ENCODE results near the gene ANKRD40CL. TPM values are rescaled to one million over a fixed set of nuclear protein-coding genes. Genes with fewer than 3 reads are reported as not detected.
"Not testable (repeated sequence)": the region's sequence is repeated elsewhere in the genome, so short reads cannot be mapped to it uniquely, and the experiment has no call there.

Gene ANKRD40CL, protein sequence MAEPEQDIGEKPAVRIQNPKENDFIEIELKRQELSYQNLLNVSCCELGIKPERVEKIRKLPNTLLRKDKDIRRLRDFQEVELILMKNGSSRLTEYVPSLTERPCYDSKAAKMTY
- under 1 TPM in 5 of 10 donors, not detected in 5; 0.18 to 0.36 (median 0.25) TPM for polyA plus RNA-seq (ENCODE audit: insufficient read length in 10 of 10)
- long read RNA-seq, donor 1 = 0 reads
- long read RNA-seq, donor 2 = 0 reads
- long read RNA-seq, donor 3 = 0 reads
- long read RNA-seq, donor 4 = 0 reads
- long read RNA-seq, donor 5 = 0 reads
- long read RNA-seq, donor 6 = 0 reads
- long read RNA-seq, donor 7 = 0 reads
- long read RNA-seq, donor 8 = 0 reads
- long read RNA-seq, donor 9 = 0 reads

DNA sequence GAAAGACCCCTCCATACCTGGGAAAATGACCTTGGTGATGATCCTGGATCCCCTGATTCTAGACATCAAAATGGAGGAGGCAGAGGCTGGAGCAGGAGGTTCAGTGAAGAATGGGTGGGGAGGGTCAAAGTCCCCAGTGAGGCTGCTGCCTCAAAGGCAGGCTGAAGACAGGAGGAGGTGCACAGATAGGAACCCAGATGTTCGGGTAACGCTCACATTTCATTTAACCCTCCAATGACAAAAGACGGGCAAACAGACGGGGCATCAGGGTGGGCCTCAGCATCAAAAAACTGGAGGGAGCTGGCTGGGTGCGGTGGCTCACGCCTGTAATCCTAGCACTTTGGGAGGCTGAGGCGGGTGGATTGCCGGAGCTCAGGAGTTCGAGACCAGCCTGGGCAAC lies at the start of gene ANKRD40CL:
ANKRD40CL (minus strand) TSS at position 73 of the 400 bp plus-strand sequence. CDS start 605 bp downstream, outside the sequence.
- DNase-seq = no peak

DNA sequence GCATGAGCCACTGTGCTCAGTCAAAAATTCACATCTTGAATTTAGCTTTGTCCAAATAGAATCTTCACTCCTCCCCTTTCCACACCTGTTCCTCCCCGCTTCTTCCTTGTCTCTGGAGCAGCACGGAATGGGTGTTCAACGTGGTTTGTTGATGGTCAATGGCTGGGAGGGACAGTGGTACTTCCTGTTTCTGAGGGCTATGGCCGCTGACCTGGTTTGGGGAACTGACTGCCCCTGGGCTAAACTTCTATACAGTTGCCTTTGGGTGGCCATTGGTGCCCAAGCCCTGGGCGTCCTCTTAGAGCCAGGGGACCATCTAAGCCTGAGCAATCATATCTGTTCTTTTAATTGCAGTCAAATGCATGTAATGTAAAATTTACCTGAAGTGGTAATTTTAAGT lies 49.0 kb upstream of the ANKRD40CL start:
- no peak for DNase-seq

DNA sequence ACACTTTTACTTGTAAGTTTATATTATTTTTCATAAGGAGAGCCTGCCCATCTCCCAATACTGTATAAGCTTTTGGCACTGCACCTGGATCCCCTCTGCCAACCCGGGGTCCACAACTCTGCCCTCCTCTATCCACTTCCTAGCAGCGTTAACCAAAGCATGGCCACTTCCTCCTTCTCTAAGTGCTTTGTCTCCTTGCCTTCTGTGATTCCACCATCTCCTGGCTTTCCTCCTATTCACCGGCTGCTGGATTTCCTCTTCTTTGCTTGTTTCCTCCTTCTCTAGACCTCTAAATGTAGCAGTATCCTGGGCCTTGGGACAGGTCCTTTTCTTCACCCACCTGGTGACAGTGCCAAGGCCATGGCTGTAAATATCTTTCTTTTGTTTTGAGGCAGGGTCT lies 48.1 kb upstream of the ANKRD40CL start:
- no peak for DNase-seq

DNA sequence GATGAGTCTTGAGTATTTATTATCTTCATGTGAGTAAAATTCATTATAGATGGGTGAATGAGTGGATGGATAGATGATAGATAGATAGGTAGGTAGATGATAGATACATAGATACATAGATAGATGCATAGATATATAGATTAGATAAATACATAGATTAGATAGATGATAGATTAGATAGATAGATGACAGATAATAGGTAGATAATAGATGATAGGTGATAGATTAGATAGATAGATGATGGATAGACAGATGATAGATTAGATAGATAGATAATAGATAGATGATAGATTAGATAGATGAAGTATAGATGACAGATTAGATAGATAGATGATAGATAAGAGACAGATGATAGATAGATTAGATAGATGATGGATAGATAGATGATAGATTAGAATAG lies 46.3 kb upstream of the ANKRD40CL start:
- no peak for DNase-seq

DNA sequence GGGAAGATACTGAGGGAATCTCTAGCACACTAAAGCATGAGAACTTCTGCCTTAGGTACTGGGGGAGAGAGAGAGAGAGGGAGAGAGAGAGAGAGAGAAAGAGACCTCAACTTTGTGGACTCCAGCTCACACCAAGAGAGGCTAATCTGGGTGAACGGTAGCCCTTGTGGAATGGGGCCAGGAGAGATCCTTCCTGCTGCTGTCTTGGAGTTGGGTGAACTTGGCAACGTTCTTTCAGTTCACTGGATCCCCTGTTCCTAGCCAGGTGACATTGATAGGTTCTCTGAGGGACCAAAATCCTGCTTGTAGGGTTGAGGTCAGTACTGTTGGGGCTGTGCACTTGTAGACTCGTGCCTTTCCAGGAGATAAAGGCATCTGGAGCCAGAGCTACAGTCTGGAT lies 41.6 kb upstream of the ANKRD40CL start:
- no peak for DNase-seq

DNA sequence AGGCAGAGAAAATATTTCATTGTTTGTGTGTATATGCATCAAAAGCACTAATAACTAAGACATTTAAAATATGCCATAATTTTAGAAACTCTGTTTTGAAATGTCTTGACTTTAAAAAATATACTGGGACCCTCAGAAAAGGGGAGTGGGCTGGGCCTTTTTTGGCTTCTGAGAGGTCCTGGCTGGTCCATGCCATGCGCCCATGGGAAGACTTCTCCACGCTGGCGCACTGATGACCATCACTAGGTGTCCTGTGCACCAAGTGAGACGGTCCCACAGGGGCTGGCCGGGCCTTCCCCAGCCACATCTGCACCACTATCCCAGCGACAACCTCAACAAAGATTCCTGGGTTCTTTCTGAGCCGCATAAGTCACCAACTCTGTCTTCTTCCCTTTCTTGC lies 41.1 kb upstream of the ANKRD40CL start:
- no peak for DNase-seq

DNA sequence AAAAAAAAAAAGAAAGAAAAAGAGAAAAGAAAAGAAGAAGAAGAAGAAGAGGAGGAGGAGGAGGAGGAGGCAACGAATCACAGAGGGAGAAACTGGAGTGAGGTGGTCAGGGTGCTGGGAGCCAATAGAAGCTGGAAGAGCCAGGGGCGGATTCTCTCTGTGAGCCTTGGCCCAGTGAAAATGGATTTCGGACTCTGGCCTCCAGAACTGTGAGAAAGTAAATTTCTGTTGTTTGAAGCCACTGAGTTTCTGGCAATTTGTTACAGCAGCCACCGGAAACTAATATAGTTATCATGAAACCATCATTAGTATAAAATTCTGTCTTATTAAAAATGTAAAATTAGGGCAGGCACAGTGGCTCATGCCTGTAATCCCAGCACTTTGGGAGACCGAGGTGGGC lies 40.4 kb upstream of the ANKRD40CL start:
- DNase-seq = no peak

DNA sequence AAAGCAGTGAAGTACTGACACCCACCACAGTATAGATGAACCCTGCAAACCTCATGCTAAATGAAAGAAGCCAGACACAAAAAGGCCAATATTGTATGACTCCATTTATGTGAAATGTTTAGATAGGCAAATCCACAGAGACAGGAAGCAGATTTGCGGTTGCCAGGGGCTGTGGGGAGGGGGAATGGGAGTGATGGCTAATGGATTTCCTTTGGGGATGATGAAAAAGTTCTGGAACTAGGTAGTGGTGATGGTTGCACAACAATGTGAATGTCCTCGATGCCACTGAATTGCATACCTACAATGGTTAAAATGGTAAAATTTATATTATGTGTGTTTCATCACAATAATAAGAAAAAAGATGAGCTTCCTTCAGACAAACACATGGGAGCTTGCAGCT lies 39.7 kb upstream of the ANKRD40CL start:
- no peak for DNase-seq

DNA sequence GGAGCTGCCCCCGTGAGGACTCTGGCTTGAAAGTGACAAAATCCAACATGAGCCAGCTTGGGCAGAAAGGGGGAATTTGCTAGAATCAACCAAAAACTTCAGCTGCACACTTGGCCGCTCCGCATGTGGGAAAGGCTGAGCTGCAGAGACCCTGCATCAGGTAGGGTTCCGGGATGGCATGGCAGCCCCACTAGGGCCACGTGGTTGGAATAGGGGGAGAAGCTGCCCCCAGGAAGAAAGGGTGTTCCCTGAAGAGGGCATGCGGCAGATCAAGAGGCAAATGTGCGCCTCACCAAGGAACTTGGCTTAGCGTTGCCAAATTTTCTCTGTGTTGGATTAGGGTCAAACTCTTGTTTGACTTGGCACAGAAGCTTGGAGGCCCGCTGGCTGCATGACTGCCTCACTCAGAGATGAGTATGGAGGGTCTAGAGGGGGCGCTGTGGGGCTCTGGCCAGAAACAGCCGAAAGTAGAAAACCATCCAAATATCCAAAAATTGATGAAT lies 38.9 kb upstream of the ANKRD40CL start:
- no peak for DNase-seq

DNA sequence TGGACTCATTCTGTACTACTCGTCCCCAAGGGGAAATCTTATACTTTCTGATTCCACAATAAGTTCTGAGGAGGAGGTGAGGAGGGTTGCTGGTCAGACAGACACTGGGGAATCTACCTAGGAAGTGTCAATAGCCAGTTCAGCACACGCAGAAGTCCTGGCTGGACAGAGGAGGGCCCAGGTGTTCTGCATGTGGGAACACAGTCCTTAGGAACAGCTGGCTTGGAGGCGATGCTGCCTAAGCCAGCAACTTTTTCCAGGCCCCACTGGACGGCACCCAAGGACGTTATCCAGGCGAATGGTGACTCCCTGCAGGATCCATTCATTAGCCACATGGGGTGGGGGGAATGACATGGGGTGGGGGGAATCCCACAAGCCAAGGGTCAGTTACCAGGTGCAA lies 38.2 kb upstream of the ANKRD40CL start:
- no peak for DNase-seq

DNA sequence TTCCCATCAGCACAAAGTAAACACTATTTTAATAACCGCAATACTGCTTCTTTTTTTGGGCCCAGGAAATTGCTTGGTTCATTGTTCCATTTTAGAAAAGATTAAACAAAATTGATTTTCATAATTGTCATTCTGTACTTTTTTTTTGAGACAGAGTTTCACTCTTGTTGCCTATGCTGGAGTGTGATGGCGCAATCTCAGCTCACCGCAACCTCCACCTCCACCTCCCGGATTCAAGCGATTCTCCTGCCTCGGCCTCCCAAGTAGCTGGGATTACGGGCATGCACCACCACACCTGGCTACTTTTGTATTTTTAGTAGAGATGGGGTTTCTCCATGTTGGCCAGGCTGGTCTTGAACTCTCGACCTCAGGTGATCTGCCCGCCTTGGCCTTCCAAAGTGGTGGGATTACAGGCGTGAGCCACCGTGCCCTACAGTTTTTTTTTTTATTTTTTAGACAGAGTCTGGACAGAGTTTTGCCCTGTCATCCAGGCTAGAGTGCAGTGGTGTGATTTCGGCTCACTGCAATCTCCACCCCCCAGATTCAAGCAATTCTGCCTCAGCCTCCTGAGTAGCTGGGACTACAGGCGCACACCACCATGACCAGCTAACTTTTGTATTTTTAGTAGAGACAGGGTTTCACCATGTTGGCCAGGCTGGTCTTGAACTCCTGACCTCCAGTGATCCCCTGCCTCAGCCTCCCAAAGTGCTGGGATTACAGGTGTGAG lies 37.6 kb upstream of the ANKRD40CL start:
- DNase-seq = not testable (repeated sequence)

DNA sequence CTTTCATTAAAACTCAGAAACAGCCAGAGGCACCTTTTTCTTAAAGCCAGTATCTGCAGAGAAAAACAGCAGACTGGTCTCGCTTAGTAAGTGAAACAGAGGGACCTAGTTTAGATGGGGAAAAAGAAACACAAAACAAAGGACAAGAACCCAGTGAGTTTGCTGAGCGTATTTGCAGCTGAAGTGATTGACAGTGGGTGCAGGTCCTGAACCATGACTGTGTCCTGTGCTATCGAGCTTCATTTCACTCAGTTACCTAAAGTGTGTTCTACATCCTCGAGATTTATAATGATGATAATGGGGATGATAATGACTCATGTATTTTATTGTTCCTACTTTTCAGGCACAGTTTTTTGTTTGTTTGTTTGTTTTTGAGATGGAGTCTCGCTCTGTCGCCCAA lies 36.4 kb upstream of the ANKRD40CL start:
- DNase-seq = no peak

DNA sequence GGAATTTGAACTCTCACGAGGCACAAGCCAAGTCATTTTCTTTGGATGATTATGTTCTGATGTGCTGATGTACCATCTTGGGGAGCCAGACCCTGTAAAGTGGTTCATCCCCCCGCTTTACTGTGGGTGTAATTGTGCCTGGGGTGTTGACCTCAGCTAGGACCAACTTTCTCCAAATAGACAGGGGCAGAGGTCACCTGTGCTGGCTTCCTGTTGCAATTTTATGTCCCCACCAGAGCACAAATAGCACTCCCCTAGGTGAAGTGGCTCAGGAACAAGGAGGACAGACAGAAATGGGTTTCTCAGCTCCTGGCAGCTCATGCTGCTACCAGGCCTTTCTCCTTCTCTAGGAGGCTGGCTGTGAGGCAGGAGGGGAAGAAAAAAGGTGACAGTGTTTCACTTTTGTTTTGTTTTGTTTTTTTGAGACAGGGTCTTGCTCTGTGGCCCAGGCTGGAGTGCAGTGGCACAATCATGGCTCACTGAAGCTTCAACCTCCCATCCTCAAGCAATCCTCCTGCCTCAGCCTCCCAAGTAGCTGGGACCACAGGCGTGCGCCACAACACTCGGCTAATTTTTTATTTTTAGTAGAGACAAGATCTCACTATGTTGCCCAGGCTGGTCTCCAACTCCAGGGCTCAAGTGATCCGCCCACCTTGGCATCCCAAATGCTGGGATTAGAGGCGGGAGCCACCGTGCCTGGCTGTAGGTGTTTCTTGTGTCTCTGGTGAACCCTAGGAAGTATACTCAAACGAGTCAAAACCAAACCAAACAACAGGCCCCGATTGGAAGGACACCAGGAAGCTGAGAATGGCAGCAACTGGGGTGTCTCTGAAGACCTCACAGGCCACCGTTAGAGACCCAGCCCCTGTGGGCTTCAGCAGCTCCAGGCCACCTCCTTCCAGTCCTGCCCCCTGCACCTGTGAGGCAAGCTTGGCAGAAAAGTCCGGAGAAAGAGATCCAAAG lies 35.6 kb upstream of the ANKRD40CL start:
- no peak for DNase-seq

DNA sequence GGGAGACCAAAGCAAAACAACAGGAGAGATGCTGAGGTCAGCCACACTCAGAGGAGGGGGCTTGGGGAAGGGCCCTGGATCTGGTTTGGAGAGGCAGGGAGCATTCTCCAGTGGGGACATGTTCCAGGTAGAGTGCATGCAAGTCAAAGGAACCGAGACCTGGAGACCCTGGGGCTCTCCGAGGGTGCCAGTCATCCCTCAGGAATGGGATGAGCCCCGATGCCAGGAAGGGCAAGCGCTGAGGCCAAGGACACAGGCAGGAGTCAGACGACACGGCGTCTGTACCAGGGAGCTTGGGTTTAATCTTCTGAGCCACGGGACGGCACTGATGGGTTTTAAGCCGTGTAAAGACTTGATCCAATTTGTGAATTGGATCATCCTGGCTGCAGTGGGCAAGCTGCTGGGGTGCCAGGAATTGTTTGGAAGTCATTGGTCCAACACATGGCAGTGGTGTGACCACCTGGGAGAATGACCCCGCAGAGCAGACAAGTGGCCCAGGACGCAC lies 32.9 kb upstream of the ANKRD40CL start:
- DNase-seq = no peak

DNA sequence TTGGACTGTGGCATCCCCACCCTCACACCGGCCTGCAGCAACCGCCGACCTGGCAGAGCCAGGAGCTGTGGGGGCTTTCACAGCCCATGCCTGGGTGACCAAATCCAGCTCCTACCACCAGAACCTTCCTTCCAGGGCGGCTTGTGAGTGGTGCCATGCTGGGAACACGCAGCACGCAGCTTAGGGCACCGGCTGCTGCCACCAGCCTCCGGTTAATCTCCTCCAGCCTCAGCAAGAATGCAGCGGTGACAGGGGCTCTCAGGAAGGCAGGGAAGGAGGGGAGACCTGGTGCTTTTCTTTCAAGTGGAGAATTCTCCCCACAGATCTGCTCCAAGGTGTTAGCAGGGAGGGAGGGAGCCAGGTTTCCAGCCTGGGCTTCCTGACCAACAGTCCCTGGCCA lies 32.3 kb upstream of the ANKRD40CL start:
- no peak for DNase-seq

DNA sequence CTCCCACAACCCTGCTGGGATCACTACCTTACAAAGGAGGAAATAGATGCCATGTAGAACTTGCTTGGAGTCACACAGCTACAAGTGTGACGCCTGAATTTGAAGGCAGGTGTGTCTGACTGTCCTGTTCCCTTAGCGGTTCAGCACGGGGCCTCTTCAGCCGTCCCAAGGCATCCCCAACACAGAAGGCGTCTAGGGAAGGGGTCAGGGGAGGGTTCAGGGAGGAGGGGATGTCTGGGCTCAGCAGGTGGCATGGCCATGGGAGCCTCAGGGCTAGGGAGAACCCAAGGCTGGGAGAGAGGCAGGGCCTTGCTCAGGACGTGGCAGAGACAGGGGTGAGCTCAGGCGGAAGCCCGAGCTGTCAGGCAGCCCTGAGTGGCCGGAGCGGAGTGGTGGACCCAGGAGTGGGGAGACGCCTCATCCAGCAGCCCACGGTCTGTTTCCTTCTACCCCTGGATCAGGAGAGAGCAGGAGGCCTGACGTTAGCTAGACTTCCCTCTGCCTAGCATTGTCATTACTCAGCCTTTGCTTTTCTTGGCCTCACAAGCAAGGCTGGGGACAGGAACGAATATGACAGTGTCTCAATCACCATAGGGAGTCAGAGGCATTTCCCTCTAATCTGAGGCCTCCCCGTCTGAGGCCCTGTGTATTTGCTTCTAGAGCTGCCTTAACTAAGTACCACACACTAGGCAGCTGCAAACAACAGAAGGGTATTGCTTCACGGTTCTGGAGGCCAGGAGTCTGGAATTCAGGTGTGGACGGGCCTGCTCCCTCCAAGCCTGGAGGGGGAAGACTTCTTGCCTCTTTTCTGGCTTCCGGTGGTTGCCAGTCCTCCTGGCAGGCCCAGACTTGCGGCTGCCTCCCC lies 31.3 kb upstream of the ANKRD40CL start:
- peak in 1 of 3 donors; percentile 21 for DNase-seq

DNA sequence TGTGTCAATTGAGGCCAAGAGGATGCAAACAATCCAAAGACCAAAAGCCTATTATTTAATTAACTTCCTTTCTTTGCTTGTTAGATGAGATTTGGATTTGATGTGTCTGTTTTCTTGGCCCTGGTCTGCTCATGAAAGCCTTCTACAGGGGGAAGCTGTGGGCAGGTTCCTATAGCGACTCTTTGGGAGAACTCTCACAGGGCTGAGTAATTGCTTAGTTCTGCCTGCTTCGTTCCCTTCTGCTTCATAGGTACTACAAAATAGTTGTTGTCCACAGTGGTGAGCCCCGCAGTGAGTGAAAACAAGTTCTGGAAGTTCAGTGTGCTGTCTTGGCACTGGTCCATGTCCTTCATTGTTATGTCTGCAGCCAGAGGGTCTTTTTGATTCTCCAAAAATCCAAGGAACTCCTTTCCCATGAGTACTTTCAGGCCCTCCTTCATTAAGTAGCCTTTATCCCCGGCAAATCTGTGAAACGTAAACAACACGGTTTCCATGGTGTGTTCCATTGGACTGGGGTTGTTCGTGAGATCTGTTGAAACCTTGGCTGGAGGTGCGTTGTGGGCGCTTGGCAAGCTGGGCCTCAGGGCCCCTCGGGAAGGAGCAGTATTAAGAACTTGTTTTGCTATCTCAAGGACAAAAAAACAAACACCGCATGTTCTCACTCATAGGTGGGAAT lies 30.0 kb upstream of the ANKRD40CL start:
- peak in 1 of 3 donors; percentile 46 for DNase-seq

DNA sequence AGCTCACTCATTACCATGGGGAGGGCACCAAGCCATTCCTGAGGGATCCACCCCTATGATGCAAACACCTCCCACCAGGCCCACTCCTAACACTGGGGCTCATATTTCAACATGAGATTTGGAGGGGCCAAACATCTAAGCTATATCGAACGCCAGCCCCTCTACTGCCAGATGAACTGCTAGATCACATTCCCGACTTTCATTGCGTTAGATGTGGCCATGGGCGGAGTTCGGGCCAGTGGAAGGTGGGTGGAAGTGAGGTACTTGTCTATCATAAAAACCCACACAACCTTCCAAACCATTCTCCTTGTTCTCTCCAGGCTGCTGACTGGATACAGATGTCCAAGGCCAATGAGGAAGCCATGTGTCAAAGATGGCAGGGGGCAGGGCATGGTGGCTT lies 27.0 kb upstream of the ANKRD40CL start:
- no peak for DNase-seq

DNA sequence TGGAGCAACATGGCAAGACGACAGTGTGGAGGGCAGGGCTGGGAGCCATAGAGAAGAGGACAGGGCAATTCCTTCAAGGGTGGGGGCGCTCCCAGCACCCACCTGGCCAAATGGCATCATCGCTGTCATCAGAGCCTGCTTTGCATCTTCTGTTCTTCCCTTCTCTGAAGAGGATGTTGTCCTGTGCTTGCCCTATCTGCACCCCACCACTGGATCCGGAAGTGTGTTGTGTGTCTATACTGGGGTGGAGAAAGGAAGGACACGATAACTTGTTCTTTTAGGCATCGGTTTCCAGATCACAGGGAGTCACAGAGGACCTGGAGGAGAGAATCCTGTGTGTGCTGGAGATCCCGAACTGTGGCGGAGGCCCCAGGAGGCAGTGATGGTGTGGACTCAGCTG lies 25.7 kb upstream of the ANKRD40CL start:
- DNase-seq = no peak

DNA sequence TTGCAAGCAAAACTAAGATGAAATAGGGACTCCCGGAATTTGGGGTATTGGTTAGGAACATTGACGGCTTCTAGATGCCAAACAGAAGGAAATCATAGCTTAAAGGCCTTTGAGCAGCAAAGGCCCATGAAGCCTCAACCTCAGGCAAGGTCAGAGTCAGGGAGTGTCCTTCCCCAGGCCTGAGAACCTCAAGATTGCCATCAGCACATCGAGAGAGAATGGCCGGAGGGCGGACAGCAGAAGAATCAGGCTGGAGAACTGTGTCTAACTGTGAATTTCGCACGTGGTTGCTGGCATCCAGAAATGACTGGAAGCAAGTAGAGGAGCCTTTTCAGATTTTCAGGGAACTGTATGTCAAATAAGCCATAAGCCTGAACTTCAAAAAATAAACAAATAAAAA lies 24.8 kb upstream of the ANKRD40CL start:
- DNase-seq = no peak

Measured in muscle of back (tissue), 13 donors.